ENCODE results near the gene PCDH1.

Gene PCDH1

GRCh38 chr5:141826674-141827073 is 51.5 kb downstream of the PCDH1 start:
- no peak for ATAC-seq
- TF ChIP-seq ZNF70 (CRISPR knock-in tag; IDR thresholded peaks at IDR 0.05) (no peak), ZNF8 (CRISPR knock-in tag; IDR thresholded peaks at IDR 0.05) (no peak), CREB5 (CRISPR knock-in tag; IDR thresholded peaks at IDR 0.05; ENCODE audit: low read depth) (no peak), RARB (CRISPR knock-in tag; IDR thresholded peaks at IDR 0.05) (no peak), ZFP3 (CRISPR knock-in tag; IDR thresholded peaks at IDR 0.05) (no peak), ISL1 (CRISPR knock-in tag; IDR thresholded peaks at IDR 0.05) (no peak), ESRRG (CRISPR knock-in tag; IDR thresholded peaks at IDR 0.05) (no peak), TSHZ2 (CRISPR knock-in tag; IDR thresholded peaks at IDR 0.05) (no peak), ZFP30 (CRISPR knock-in tag; IDR thresholded peaks at IDR 0.05) (no peak), PPARA (CRISPR knock-in tag; IDR thresholded peaks at IDR 0.05; ENCODE audit: borderline replicate concordance) (no peak)

GRCh38 chr5:141825791-141826560 is 52.2 kb downstream of the PCDH1 start:
- TF ChIP-seq PPARA (CRISPR knock-in tag; IDR thresholded peaks at IDR 0.05; ENCODE audit: borderline replicate concordance): no peak
- no peak for TF ChIP-seq ARNTL (CRISPR knock-in tag; IDR thresholded peaks at IDR 0.05; ENCODE audit: borderline replicate concordance, low read depth)
- TF ChIP-seq ISL1 (CRISPR knock-in tag; IDR thresholded peaks at IDR 0.05): no peak
- TF ChIP-seq ZNF565 (CRISPR knock-in tag; conservative IDR thresholded peaks at IDR 0.05; ENCODE audit: low read depth): no peak
- no peak for TF ChIP-seq ZFP3 (CRISPR knock-in tag; IDR thresholded peaks at IDR 0.05)
- TF ChIP-seq POU6F1 (CRISPR knock-in tag; IDR thresholded peaks at IDR 0.05; ENCODE audit: borderline replicate concordance, low read depth): no peak
- TF ChIP-seq OSR1 (CRISPR knock-in tag; IDR thresholded peaks at IDR 0.05): no peak
- no peak for TF ChIP-seq TOX (CRISPR knock-in tag; IDR thresholded peaks at IDR 0.05; ENCODE audit: borderline replicate concordance)
- TF ChIP-seq ZNF8 (CRISPR knock-in tag; IDR thresholded peaks at IDR 0.05): no peak
- no peak for TF ChIP-seq CSDC2 (CRISPR knock-in tag; IDR thresholded peaks at IDR 0.05)
- no peak for TF ChIP-seq GLIS3 (CRISPR knock-in tag; IDR thresholded peaks at IDR 0.05)
- no peak for TF ChIP-seq TSHZ2 (CRISPR knock-in tag; IDR thresholded peaks at IDR 0.05)
- no peak for TF ChIP-seq PATZ1 (CRISPR knock-in tag; IDR thresholded peaks at IDR 0.05; ENCODE audit: borderline replicate concordance)
- TF ChIP-seq TCF4 (CRISPR knock-in tag; IDR thresholded peaks at IDR 0.05; ENCODE audit: borderline replicate concordance): no peak
- TF ChIP-seq SNAI2 (CRISPR knock-in tag; IDR thresholded peaks at IDR 0.05): no peak
- no peak for TF ChIP-seq CSRNP3 (CRISPR knock-in tag; IDR thresholded peaks at IDR 0.05)
- no peak for TF ChIP-seq BACH2 (CRISPR knock-in tag; IDR thresholded peaks at IDR 0.05; ENCODE audit: borderline replicate concordance)
- TF ChIP-seq ESRRG (CRISPR knock-in tag; IDR thresholded peaks at IDR 0.05): no peak
- ATAC-seq: peak; percentile 73

Measured in SK-N-SH treated with all-trans-retinoic acid at 6 μM for 48 hours (cell line).